ENCODE measurements around the gene TRIM17. TPM values are rescaled to one million over a fixed set of nuclear protein-coding genes. Genes with fewer than 3 reads are reported as not detected.

TRIM17 gene
- total and polyA plus RNA-seq, 9 of the 15 experiments (the other 6 are each of a cell fraction or from before 2014, with no cell fraction given): not detected

- no peak for TF ChIP-seq MYBL2 (IDR thresholded peaks at IDR 0.05; ENCODE audit: low read depth)
- no peak for TF ChIP-seq MYBL2 (CRISPR knock-in tag; IDR thresholded peaks at IDR 0.05; ENCODE audit: borderline replicate concordance)
- TF ChIP-seq NCOR1 (IDR thresholded peaks at IDR 0.05): peak; percentile 36
- TF ChIP-seq TCF7L2 (IDR thresholded peaks at IDR 0.05; ENCODE audit: low read depth, low read length): no peak
- TF ChIP-seq EWSR1 (IDR thresholded peaks at IDR 0.05; ENCODE audit: borderline replicate concordance, low read depth, partially characterized antibody): no peak
- TF ChIP-seq CAMTA2 (CRISPR knock-in tag; conservative IDR thresholded peaks at IDR 0.05): no peak
- TF ChIP-seq ELK3 (CRISPR knock-in tag; IDR thresholded peaks at IDR 0.05): peak; percentile 35; the same call in 1 of the 2 replicates
- peak; percentile 14 for TF ChIP-seq MEIS2 (IDR thresholded peaks at IDR 0.05; ENCODE audit: partially characterized antibody)
- no peak for TF ChIP-seq ARID4B (CRISPR knock-in tag; IDR thresholded peaks at IDR 0.05)
- no peak for TF ChIP-seq CHD1 (IDR thresholded peaks at IDR 0.05; ENCODE audit: low read length)
- no peak for TF ChIP-seq DLX4 (CRISPR knock-in tag; IDR thresholded peaks at IDR 0.05)
- TF ChIP-seq ARID1B (IDR thresholded peaks at IDR 0.05): peak; percentile 56
- 0 out of 2 replicates have a peak, but pooled peaks have one; percentile 12 for TF ChIP-seq SUPT5H (IDR thresholded peaks at IDR 0.05)
- TF ChIP-seq CBFA2T3 (IDR thresholded peaks at IDR 0.05): peak; percentile 79
- 0 out of 2 replicates have a peak, but pooled peaks have one; percentile 16 for TF ChIP-seq POLR2A (conservative IDR thresholded peaks at IDR 0.05)
Observed at GRCh38 chr1:228454238-228454637, 37.6 kb upstream of the TRIM17 start (continued).

All from K562 (cell line).